GM19238 (cell line): ENCODE measurements around the gene DAPK2.

ENCODE experiments used
- DNase-seq: peaks from one replicate; pipeline ENCODE4 v3.0.0; 2011; ENCODE audit warnings: low spot score; ENCODE audit not compliant: insufficient read length

Gene DAPK2

GRCh38 chr15:63998489-63998888 is 47.8 kb downstream of the DAPK2 start:
- no peak for DNase-seq

GRCh38 chr15:63997715-63998442 is 48.4 kb downstream of the DAPK2 start:
- DNase-seq: no peak

- DNase-seq: no peak
Measured at GRCh38 chr15:63996794-63997357, 49.4 kb downstream of the DAPK2 start.

DNA sequence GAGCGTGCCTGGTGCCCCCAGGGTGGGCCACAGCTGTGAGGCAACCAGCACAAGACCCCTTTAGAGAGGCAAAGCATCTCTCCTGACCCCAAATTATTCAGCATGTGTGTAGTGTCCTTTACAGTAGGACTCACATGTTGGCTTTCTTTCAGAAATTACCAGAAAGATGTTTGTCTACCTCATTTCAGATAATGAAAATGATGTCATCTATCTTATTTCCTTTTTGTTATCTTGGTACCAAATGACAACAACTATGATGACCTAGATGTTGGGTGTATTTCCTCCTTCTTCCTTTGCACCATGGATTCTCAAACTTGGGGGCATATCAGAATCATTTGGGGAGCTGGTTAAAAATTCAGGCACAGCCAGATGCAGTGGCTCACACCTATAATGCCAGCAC is 50.5 kb downstream of the DAPK2 start:
- no peak for DNase-seq

GRCh38 chr15:63994073-63994600 is 52.1 kb downstream of the DAPK2 start:
- no peak for DNase-seq

DNA sequence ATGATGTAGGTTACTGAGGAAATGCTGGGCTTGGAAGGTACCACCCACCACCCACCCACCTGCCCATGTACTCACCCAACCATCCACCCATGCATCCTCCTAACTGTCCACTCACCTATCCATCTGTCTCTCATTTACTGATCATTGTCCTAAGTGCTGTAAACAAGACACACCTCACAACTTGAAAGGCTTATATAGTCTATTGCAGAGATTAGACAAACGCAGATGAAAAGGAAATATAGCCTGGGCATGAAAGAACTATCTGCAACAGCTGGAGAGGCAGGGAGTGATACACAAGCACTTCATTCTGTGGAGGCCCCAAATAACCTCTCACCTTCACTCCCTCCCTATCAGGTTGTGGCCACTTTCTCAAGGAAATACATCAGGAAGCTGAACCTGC is 54.0 kb downstream of the DAPK2 start:
- DNase-seq: no peak

DNA sequence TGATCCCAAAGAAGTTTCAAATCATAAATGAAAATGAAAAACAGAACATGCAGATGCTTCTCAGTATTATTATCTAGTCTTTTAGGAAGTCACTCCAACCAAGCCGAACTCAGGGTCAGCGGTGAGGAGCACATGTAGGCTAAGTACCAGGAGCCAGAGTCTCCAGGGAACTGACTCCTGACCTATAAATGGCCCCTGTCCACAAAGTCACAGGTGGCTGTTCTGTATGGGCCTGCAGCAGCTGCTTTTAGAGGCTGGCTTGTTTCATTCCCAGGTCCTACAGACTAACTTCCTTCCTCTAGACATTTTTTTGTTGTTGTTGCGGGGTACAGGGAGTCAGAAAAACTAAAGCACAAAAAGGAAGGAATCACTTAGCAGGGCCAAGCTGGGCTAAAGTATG is 54.6 kb downstream of the DAPK2 start:
- peak; percentile 32 for DNase-seq

GRCh38 chr15:63990454-63990853 is 55.8 kb downstream of the DAPK2 start:
- no peak for DNase-seq

DNA sequence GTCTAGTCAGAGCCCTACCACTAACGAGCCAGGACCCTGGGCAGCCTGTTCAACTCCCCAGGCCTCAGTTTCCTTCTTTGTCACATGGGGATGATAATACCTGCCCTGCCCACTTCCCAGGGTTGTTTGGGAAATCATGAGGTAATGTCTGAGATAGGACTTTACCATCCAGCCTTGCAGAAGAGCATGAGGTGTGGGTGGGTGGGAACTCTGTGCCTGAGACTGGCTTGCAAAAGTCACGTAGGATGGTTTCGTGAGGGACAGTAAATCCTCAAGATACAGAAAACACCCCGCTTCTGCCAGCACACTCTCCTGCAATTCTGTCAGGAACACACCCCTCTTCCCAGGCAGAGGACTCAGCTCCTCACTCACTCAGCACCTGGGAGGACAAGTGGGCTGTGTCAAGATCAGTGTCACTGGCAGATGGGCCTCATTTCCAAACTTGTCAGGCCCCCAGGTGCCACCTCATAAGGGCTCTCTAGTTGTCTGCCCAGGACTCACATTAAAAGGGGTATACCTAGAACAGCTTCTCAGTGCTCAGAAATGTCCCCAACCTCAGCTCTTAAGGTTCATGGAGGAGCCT is 58.4 kb downstream of the DAPK2 start:
- no peak for DNase-seq

- DNase-seq: peak; percentile 49
Measured at GRCh38 chr15:63986751-63987341, 59.4 kb downstream of the DAPK2 start.

GRCh38 chr15:63986185-63986680 is 60.1 kb downstream of the DAPK2 start:
- DNase-seq: no peak

DNA sequence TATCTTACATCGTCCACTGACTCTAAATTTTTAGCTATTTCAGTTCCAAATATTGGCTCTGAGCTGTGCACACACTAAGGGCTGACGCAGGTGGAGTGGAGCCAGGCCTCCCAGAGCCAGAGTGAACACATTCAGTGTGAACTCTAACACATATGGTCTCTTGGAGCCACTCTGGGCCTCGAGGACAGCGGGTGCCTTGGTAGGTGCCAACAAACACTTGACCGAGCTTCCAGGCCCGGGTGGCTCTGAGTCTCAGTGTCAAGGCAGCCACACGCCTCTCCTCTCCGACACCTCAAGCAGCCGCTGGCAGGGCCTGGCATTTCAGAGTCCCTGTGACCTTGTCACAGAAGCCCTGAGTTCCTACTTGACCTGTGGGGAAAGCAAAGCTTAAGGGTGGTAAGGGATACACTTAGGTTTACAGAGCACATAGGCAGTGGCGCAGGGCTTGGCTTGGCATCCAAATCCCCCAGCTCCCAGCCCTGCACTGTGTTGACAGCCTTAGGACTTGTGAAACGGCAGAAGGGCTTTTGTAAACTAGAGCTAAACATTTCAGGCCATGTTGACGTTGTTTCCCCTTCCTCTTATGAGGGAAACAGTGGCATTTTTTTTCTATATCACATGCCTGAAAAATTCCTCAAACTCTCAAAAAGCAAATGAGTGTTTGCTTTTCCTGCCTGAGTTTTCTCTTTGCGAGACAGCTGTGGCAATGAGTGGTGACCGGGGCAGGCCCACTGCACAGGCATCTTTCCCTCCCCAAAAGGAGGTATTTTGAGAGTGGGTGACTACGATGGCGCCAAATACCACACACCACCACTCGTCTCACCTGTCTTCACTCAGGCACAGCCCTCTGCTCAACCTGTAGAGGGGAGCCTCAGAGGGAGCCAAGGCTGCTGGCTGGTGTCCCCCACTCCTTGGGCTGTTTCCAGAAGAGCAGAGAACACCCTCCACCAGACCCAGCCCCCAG is 60.8 kb downstream of the DAPK2 start:
- DNase-seq: no peak

- DNase-seq: no peak
Measured at GRCh38 chr15:63984331-63984730, 62.0 kb downstream of the DAPK2 start.

DNA sequence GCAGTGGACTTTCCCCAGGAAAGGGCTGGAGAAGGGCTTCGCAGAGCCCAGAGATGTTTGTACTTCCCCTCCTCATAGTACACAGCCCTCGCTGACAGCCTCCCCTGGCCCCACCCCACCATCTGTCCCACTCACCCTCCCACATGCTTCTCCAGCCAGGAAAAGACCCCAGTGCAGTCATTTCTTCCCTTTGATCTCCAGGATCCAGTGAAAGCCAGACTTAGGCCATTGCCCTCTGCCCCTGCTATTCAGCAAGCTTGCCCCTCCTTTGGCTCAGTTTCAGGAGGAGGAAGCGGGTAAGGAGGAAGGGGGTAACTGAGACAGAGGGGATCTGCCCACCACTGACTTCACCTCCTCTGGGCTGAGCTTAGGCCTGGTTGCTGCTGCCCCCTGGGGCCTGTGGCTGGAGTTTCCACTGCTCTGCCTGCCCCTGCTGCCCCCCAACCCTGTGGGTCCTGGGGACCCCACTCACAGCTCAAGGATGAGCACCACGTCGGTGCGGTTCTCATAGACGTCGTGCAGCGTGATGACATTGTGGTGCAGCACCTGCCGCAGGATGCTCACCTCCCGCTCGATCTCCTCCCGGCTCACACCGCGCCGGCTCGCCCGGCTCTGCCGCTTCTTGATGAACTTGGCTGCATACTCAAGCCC is 63.1 kb downstream of the DAPK2 start:
- no peak for DNase-seq

- no peak for DNase-seq
Measured at GRCh38 chr15:63982381-63982854, 63.9 kb downstream of the DAPK2 start.

- no peak for DNase-seq
Measured at GRCh38 chr15:63981596-63982320, 64.5 kb downstream of the DAPK2 start.

DNA sequence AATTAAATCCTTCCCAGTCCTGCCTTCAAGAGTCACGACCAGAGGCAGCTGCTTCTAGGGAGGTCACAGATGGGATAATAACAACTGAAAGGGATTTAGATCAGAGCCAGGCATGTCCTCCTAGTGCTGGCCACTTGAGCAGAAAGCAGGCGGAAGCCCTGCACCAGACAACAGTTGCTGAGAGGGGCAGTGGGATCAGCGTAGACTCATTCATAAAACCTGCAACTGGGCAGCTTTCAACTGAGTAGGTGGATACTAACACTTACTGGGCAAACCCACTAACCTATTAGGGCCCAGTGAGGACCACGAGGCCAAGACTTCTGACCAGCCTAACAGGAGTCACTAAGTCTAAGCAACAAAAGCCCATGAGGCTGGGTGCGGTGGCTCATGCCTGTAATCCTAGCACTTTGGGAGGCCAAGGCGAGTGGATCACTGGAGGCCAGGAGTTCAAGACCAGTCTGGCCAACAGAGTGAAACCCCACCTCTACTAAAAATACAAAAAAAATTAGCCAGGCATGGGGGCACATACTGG is 67.0 kb downstream of the DAPK2 start:
- no peak for DNase-seq

- no peak for DNase-seq
Measured at GRCh38 chr15:63978511-63979261, 67.6 kb downstream of the DAPK2 start.

DNA sequence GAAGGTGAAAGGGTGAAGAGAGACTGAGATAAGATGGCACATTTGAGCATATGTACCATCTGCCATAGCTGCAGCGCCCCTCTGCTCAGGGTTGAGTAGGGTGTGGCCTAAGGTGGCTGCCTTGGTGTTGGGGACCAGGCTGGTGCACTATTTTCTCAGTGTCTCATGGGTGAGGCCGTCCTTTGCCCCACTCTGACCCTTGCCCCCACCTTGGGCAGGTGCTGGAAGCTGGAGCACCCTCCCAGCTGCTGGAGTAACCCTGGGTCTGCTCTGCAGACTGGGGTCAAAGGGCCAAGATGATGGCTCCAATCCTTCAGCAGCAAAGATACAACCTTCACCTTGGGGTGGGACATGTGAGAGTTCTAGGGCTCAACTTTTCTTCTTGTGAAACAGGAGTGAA is 69.2 kb downstream of the DAPK2 start:
- DNase-seq: no peak
